ENCODE data around the gene PSMD9. TPM values are rescaled to one million over a fixed set of nuclear protein-coding genes. Genes with fewer than 3 reads are reported as not detected.

The PSMD9 gene
- total RNA-seq, 1 experiment from 2014 or later, result 241 TPM

GRCh38 chr12:121946313-121947025, 57.9 kb downstream of the PSMD9 start:
- Histone ChIP-seq H3K36me3 (ENCODE audit: low read depth, low read length) (peaks cover 4% of the 10 kb centered on the region; the same call in 1 of the 2 replicates), H4K20me1 (ENCODE audit: low read length) (no peaks in the 10 kb centered on the region), H3K4me3 (ENCODE audit: low read length) (no peak overlapping the region), H3K9me2 (replicated peaks; ENCODE audit: low read length) (no peaks in the 10 kb centered on the region), H3K79me2 (ENCODE audit: low read length) (no peaks in the 10 kb centered on the region), H3K27me3 (ENCODE audit: low read length) (no peaks in the 10 kb centered on the region), H3F3A (ENCODE audit: low read length, unreplicated experiment) (peaks cover 4% of the 10 kb centered on the region), H3K27ac (ENCODE audit: low read length) (no peak overlapping the region), H3K9me3 (ENCODE audit: low read length) (no peaks in the 10 kb centered on the region), H3K4me1 (ENCODE audit: insufficient read depth, low read length) (0 out of 2 replicates have a peak, but pooled peaks cover 6% of the 10 kb centered on the region), H3K9ac (ENCODE audit: low read length) (no peak overlapping the region), H3K4me2 (ENCODE audit: low read length) (no peak overlapping the region), H2AFZ (ENCODE audit: low read length) (no peak overlapping the region)
- TF ChIP-seq CTCF (conservative IDR thresholded peaks at IDR 0.05; ENCODE audit: low read depth, low read length) (no peak), EZH2 (IDR thresholded peaks at IDR 0.05; ENCODE audit: low read length, unreplicated experiment) (no peak), EZH2phosphoT487 (IDR thresholded peaks at IDR 0.05; ENCODE audit: borderline replicate concordance, low read length) (no peak)
- CTCF ChIA-PET, result interaction anchor here (0.6 kb wide), 1 partner anchor 152 kb away, joined by 4 read pairs; no protein-coding TSS in a partner anchor
- DNase-seq (no peak), ATAC-seq (no peak)
- intact Hi-C loops (cut with micrococcal nuclease), result no loop called here
- POLR2A ChIA-PET (ENCODE audit: unreplicated experiment), result no interaction called here
- no TSS peak for BruUV-seq (replicated peaks)

GRCh38 chr12:121947981-121948380, 59.4 kb downstream of the PSMD9 start:
- CTCF ChIA-PET, result no interaction called here
- Histone ChIP-seq H3K4me3 (ENCODE audit: low read length) (no peak overlapping the region), H3K4me2 (ENCODE audit: low read length) (no peak overlapping the region), H4K20me1 (ENCODE audit: low read length) (no peaks in the 10 kb centered on the region), H3K36me3 (ENCODE audit: low read depth, low read length) (peaks cover 4% of the 10 kb centered on the region; the same call in 1 of the 2 replicates), H3K79me2 (ENCODE audit: low read length) (no peaks in the 10 kb centered on the region), H3K9me3 (ENCODE audit: low read length) (no peaks in the 10 kb centered on the region), H3K9ac (ENCODE audit: low read length) (no peak overlapping the region), H3K27me3 (ENCODE audit: low read length) (no peaks in the 10 kb centered on the region), H3K27ac (ENCODE audit: low read length) (no peak overlapping the region), H3K9me2 (replicated peaks; ENCODE audit: low read length) (no peaks in the 10 kb centered on the region), H2AFZ (ENCODE audit: low read length) (no peak overlapping the region), H3F3A (ENCODE audit: low read length, unreplicated experiment) (peaks cover 4% of the 10 kb centered on the region), H3K4me1 (ENCODE audit: insufficient read depth, low read length) (0 out of 2 replicates have a peak, but pooled peaks cover 6% of the 10 kb centered on the region)
- TF ChIP-seq EZH2phosphoT487 (IDR thresholded peaks at IDR 0.05; ENCODE audit: borderline replicate concordance, low read length) (no peak), EZH2 (IDR thresholded peaks at IDR 0.05; ENCODE audit: low read length, unreplicated experiment) (no peak), CTCF (conservative IDR thresholded peaks at IDR 0.05; ENCODE audit: low read depth, low read length) (no peak)
- DNase-seq (no peak), ATAC-seq (no peak)
- intact Hi-C loops (cut with micrococcal nuclease), result no loop called here
- no TSS peak for BruUV-seq (replicated peaks)
- POLR2A ChIA-PET (ENCODE audit: unreplicated experiment), result no interaction called here
